ENCODE data around the gene CYB5B.

- TF ChIP-seq EZH2 (IDR thresholded peaks at IDR 0.05; ENCODE audit: insufficient read depth, poor library complexity, severe bottlenecking) (no peak), EZH2phosphoT487 (IDR thresholded peaks at IDR 0.05; ENCODE audit: insufficient read depth, low read depth) (no peak)
Observed at GRCh38 chr16:69479775-69480174, 55.4 kb downstream of the CYB5B start.
